K562 (cell line): ENCODE results near the gene SLC20A1. TPM values are rescaled to one million over a fixed set of nuclear protein-coding genes. Genes with fewer than 3 reads are reported as not detected.

ENCODE experiments used
- CAMTA2 ChIP-seq: fragments of 250-450 bp; sonication (Bioruptor Pico); conservative IDR thresholded peaks from 2 replicates; pipeline ENCODE4 v1.5.1; 2022
- CBFA2T3 ChIP-seq: fragments of 450-650 bp; IDR thresholded peaks from 2 replicates; pipeline ENCODE4 v1.6.1; 2017
- CSDE1 ChIP-seq, 2 experiments: fragments of 450-650 bp; IDR thresholded peaks; 2 replicates each; pipeline ENCODE4 v1.6.1; 2016; ENCODE audit warnings: mild to moderate bottlenecking in 1 of 2
- FUS ChIP-seq: fragments of 200-400 bp; formaldehyde crosslinking; optimal IDR thresholded peaks from 2 replicates; pipeline ENCODE3; 2017; ENCODE audit warnings: low read depth, low read length
- MNT ChIP-seq, 2 experiments: fragments of 450-650 bp; conservative IDR thresholded peaks; 2 replicates each; pipeline ENCODE4 v1.6.1; 2017; ENCODE audit warnings: mild to moderate bottlenecking in 2 of 2, moderate library complexity in 2 of 2
- MXI1 ChIP-seq: IDR thresholded peaks from 2 replicates; pipeline ENCODE4 v1.6.1; 2011; ENCODE audit warnings: low read depth, mild to moderate bottlenecking, improper control_type of control experiment, low read length
- NR2F6 ChIP-seq: fragments of 450-650 bp; formaldehyde crosslinking; IDR thresholded peaks from 2 replicates; pipeline ENCODE4 v1.4.0; 2020; ENCODE audit warnings: mild to moderate bottlenecking
- OTX1 ChIP-seq: fragments of 450-650 bp; formaldehyde crosslinking; IDR thresholded peaks from 2 replicates; pipeline ENCODE4 v1.4.0; 2022; ENCODE audit warnings: mild to moderate bottlenecking
- POLR2B ChIP-seq: fragments of 450-650 bp; IDR thresholded peaks from 2 replicates; pipeline ENCODE4 v1.6.1; 2018; ENCODE audit warnings: low read depth; ENCODE audit not compliant: partially characterized antibody
- SP1 ChIP-seq: sonication (generic); formaldehyde crosslinking; IDR thresholded peaks from 2 replicates; pipeline ENCODE4 v1.8.1; 2022; ENCODE audit warnings: mild to moderate bottlenecking, missing genetic modification reagents
- TAF1 ChIP-seq: IDR thresholded peaks from 2 replicates; pipeline ENCODE4 v1.6.1; 2011; ENCODE audit warnings: mild to moderate bottlenecking, low read length, moderate library complexity; ENCODE audit not compliant: insufficient read depth, control insufficient read depth, severe bottlenecking; ENCODE audit errors: extremely low read depth
- TEAD4 ChIP-seq, 2 experiments: sonication (generic) in 1 of 2; formaldehyde crosslinking in 1 of 2; IDR thresholded peaks; 2 replicates each; pipeline versions ENCODE4 v1.6.1 to v1.8.0; 2012 to 2022; ENCODE audit warnings: borderline replicate concordance in 1 of 2, inconsistent platforms in 1 of 2, low read length in 1 of 2, mild to moderate bottlenecking in 1 of 2, missing genetic modification reagents in 1 of 2
- ZFX ChIP-seq: sonication (generic); formaldehyde crosslinking; IDR thresholded peaks from 2 replicates; pipeline ENCODE4 v1.8.0; 2022; ENCODE audit warnings: mild to moderate bottlenecking, missing genetic modification reagents, moderate library complexity
- ZNF184 ChIP-seq: sonication (generic); formaldehyde crosslinking; IDR thresholded peaks from 2 replicates; pipeline ENCODE4 v1.5.0; 2020; ENCODE audit warnings: missing genetic modification reagents
- ZNF41 ChIP-seq: fragments of 250-450 bp; sonication (Bioruptor Pico); conservative IDR thresholded peaks from 2 replicates; pipeline ENCODE4 v1.4.0; 2020; ENCODE audit warnings: mild to moderate bottlenecking
- ZNF551 ChIP-seq: fragments of 250-450 bp; sonication (Bioruptor Pico); IDR thresholded peaks from 2 replicates; pipeline ENCODE4 v1.5.0; 2021; ENCODE audit warnings: mild to moderate bottlenecking, moderate library complexity
- polyA plus RNA-seq, 8 experiments: library from polyadenylated mRNA; depleted of rRNA in 4 of 8; stranded (reverse) in 5 of 8; unstranded in 3 of 8; fragments of >200 nt; fragmentation: Nextera tagmentation in 2 of 8; fragmentation: Illumina TruSeq in 1 of 8; extraction: Ambion mirVana in 2 of 8; extraction: Trizol in 1 of 8; gene quantifications; 2 replicates each; pipeline versions ENCODE4 v1.2.1 to v1.2.3, GENCODE V29; 2011 to 2014; ENCODE audit warnings: inconsistent platforms in 1 of 8, missing spikeins in 1 of 8
- total RNA-seq, 7 experiments: library from RNA; depleted of rRNA in 6 of 7; stranded (reverse); fragments of >200 nt in 6 of 7; fragmentation: Illumina TruSeq in 2 of 7; extraction: Trizol in 2 of 7; gene quantifications; 2 replicates each; pipeline versions ENCODE4 v1.2.1 to v1.2.3, GENCODE V29; 2011 to 2021; ENCODE audit warnings: low replicate concordance in 1 of 7
- TF ChIP-seq, protein P1 (sequence below): fragments of 250-450 bp; sonication (Bioruptor Pico); IDR thresholded peaks from 2 replicates; pipeline ENCODE4 v1.4.0; 2020
- TF ChIP-seq, protein P2 (sequence below): fragments of 450-650 bp; formaldehyde crosslinking; IDR thresholded peaks from 2 replicates; pipeline ENCODE4 v1.4.0; 2020; ENCODE audit warnings: mild to moderate bottlenecking, moderate library complexity
- TF ChIP-seq, protein P3 (sequence below): conservative IDR thresholded peaks from 2 replicates; pipeline ENCODE4 v1.6.1; 2011; ENCODE audit warnings: low read depth, mild to moderate bottlenecking, low read length; ENCODE audit not compliant: control insufficient read depth
- TF ChIP-seq, protein P4 (sequence below): fragments of 200-800 bp; sonication (Bioruptor generic); IDR thresholded peaks from 2 replicates; pipeline ENCODE4 v1.6.1; 2017; ENCODE audit warnings: missing genetic modification characterization, missing compliant biosample characterization

Gene SLC20A1
- total and polyA plus RNA-seq, 9 of the 15 experiments (the other 6 are each of a cell fraction or from before 2014, with no cell fraction given) = 53.8 to 150 (median 74.7) TPM

DNA sequence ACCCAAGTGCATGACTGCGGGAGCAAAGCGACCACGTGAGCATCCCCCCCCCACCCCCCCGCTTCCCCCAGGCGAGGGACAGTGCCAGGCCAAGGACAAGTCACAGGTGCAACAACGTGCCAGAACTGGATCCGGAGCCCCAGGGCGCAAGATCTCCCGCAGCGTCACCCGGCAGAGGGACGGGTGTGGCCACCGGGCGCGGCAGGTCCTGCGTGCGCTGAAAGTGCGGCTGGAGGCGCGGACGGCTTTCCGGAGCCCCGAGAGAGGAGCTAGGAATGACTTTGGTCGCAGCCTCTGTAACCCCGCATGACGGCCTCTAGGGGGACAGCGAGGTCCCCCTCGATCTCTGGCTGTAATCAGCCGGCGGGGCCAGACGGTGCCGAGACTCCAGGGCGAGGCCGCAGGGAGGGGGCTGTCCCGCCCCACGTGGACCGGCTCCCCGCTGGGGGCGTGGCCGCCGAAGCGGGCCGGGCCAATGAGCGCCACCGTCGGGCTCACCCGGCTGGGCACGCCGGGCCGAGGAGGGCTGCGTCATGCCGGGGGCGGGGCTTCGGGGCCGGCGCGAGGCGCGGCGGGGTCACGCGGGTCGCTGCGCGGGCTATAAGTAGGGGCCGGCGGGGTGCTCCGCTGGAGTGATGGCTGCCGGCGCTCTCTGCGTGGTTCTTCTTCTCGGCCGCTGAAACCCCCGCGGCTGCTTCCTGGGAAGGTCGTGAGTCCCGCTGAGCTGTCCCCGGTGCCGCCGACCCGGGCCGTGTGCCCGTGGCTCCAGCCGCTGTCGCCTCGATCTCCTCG is at the start of gene SLC20A1 (continued):
- peak; percentile 92 for TF ChIP-seq POLR2B
- TF ChIP-seq CAMTA2 = no peak
- peak in 1 of 2 experiments; percentile 34; a peak in 1 of 4 replicates for TF ChIP-seq CSDE1 (IDR thresholded peaks at IDR 0.05)
- peak; percentile 98 to 99 for TF ChIP-seq MNT (conservative IDR thresholded peaks at IDR 0.05)
- TF ChIP-seq CBFA2T3 = peak; percentile 37
- TF ChIP-seq, protein P1, sequence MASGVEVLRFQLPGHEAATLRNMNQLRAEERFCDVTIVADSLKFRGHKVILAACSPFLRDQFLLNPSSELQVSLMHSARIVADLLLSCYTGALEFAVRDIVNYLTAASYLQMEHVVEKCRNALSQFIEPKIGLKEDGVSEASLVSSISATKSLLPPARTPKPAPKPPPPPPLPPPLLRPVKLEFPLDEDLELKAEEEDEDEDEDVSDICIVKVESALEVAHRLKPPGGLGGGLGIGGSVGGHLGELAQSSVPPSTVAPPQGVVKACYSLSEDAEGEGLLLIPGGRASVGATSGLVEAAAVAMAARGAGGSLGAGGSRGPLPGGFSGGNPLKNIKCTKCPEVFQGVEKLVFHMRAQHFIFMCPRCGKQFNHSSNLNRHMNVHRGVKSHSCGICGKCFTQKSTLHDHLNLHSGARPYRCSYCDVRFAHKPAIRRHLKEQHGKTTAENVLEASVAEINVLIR (CRISPR knock-in tag) = peak; percentile 46; the same call in 1 of the 2 replicates
- TF ChIP-seq ZNF551 (CRISPR knock-in tag) = no peak
- peak; percentile 44 for TF ChIP-seq TEAD4 (IDR thresholded peaks at IDR 0.05; ENCODE audit: low read length)
- TF ChIP-seq TEAD4 (CRISPR knock-in tag; IDR thresholded peaks at IDR 0.05; ENCODE audit: borderline replicate concordance) = no peak
- TF ChIP-seq, protein P2, sequence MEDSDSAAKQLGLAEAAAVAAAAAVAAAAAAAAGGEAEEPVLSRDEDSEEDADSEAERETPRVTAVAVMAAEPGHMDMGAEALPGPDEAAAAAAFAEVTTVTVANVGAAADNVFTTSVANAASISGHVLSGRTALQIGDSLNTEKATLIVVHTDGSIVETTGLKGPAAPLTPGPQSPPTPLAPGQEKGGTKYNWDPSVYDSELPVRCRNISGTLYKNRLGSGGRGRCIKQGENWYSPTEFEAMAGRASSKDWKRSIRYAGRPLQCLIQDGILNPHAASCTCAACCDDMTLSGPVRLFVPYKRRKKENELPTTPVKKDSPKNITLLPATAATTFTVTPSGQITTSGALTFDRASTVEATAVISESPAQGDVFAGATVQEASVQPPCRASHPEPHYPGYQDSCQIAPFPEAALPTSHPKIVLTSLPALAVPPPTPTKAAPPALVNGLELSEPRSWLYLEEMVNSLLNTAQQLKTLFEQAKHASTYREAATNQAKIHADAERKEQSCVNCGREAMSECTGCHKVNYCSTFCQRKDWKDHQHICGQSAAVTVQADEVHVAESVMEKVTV (CRISPR knock-in tag) = peak; percentile 67
- TF ChIP-seq SP1 (CRISPR knock-in tag) = peak; percentile 89
- TF ChIP-seq MXI1 = peak; percentile 87
- peak; percentile 71 for TF ChIP-seq ZFX (CRISPR knock-in tag)
- TF ChIP-seq, protein P3, sequence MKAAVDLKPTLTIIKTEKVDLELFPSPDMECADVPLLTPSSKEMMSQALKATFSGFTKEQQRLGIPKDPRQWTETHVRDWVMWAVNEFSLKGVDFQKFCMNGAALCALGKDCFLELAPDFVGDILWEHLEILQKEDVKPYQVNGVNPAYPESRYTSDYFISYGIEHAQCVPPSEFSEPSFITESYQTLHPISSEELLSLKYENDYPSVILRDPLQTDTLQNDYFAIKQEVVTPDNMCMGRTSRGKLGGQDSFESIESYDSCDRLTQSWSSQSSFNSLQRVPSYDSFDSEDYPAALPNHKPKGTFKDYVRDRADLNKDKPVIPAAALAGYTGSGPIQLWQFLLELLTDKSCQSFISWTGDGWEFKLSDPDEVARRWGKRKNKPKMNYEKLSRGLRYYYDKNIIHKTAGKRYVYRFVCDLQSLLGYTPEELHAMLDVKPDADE = peak; percentile 71
- no peak for TF ChIP-seq ZNF41 (CRISPR knock-in tag)
- peak; percentile 84 for TF ChIP-seq TAF1
- no peak for TF ChIP-seq FUS
- TF ChIP-seq OTX1 (CRISPR knock-in tag) = no peak
- no peak for TF ChIP-seq NR2F6 (CRISPR knock-in tag)
- TF ChIP-seq, protein P4, sequence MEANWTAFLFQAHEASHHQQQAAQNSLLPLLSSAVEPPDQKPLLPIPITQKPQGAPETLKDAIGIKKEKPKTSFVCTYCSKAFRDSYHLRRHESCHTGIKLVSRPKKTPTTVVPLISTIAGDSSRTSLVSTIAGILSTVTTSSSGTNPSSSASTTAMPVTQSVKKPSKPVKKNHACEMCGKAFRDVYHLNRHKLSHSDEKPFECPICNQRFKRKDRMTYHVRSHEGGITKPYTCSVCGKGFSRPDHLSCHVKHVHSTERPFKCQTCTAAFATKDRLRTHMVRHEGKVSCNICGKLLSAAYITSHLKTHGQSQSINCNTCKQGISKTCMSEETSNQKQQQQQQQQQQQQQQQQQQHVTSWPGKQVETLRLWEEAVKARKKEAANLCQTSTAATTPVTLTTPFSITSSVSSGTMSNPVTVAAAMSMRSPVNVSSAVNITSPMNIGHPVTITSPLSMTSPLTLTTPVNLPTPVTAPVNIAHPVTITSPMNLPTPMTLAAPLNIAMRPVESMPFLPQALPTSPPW (CRISPR knock-in tag) = peak; percentile 97
- TF ChIP-seq ZNF184 (CRISPR knock-in tag) = no peak
